Gastrocnemius medialis (tissue), 4 donors: ENCODE data around the gene TGFBR2. TPM values are rescaled to one million over a fixed set of nuclear protein-coding genes. Genes with fewer than 3 reads are reported as not detected.
A peak's percentile ranks its signal among the peaks of the same experiment; 100 is the strongest.

Source experiments
- ATAC-seq, 2 donors: fragments of 150-250 bp; one replicate each; pipeline ENCODE4 v1.9.1; 2016
- DNase-seq, 2 donors: peaks; one replicate each; pipeline ENCODE4 v3.0.0-alpha.2; 2019
- H3K27ac ChIP-seq, 4 donors: fragments of 200-600 bp; sonication (generic); 1 replicate in 1 of 4; 2 replicates in 3 of 4; pipeline ENCODE4 v1.5.1; 2016 to 2018; ENCODE audit warnings: mild to moderate bottlenecking in 2 of 4, moderate library complexity in 1 of 4
- H3K27me3 ChIP-seq, 3 donors: fragments of 200-600 bp; sonication (generic) in 2 of 3; 1 replicate in 1 of 3; 2 replicates in 2 of 3; pipeline versions ENCODE4 v1.5.1 to v1.6.0; 2016 to 2019; ENCODE audit warnings: mild to moderate bottlenecking in 1 of 3, moderate library complexity in 1 of 3
- H3K36me3 ChIP-seq, 2 donors: fragments of 200-600 bp; sonication (generic) in 1 of 2; one replicate each; pipeline ENCODE4 v1.5.1; 2017 to 2018
- H3K4me1 ChIP-seq, 2 donors: fragments of 200-600 bp; sonication (generic) in 1 of 2; one replicate each; pipeline ENCODE4 v1.5.1; 2016 to 2017; ENCODE audit warnings: mild to moderate bottlenecking in 2 of 2
- H3K4me3 ChIP-seq, 4 donors: fragments of 200-600 bp; sonication (generic) in 3 of 4; 1 replicate in 1 of 4; 2 replicates in 3 of 4; pipeline ENCODE4 v1.5.1; 2016 to 2019; ENCODE audit warnings: mild to moderate bottlenecking in 2 of 4
- H3K9me3 ChIP-seq, 3 donors: fragments of 200-600 bp; sonication (generic) in 2 of 3; 1 replicate in 1 of 3; 2 replicates in 2 of 3; pipeline ENCODE4 v1.5.1; 2016 to 2019
- POLR2A ChIP-seq, 2 donors: fragments of 450-650 bp; IDR thresholded peaks; one replicate each; pipeline ENCODE4 v1.6.1; 2017; ENCODE audit warnings: antibody characterized with exemption in 2 of 2, mild to moderate bottlenecking in 2 of 2, moderate library complexity in 2 of 2
- in situ Hi-C, 4 donors: fragments of 200-750 bp; cut with MboI; loops; one replicate each; pipeline versions ENCODE4 v1.15.0 to v1.8.0; 2017; ENCODE audit warnings: low sequenced_read_pairs in 4 of 4
- intact Hi-C: fragments of 100-400 bp; cut with DNase I; formaldehyde crosslinking; loops from one replicate; pipeline ENCODE4 v1.15.1; 2023; ENCODE audit warnings: low total_unique reads
- total RNA-seq, 4 donors: library from RNA; depleted of rRNA; stranded (reverse); fragments of >200 nt; gene quantifications; one replicate each; pipeline versions ENCODE4 v1.1.0 to v1.2.3, GENCODE V29; 2016
- TF ChIP-seq, protein P1 (sequence below), 5 experiments: fragments of 450-650 bp in 3 of 5; fragments of 200-600 bp in 2 of 5; sonication (generic) in 2 of 5; IDR thresholded peaks in 4 of 5; conservative IDR thresholded peaks in 1 of 5; 1 replicate in 4 of 5; 2 replicates in 1 of 5; pipeline ENCODE4 v1.5.1; 2016 to 2019; ENCODE audit warnings: antibody characterized with exemption in 5 of 5, mild to moderate bottlenecking in 3 of 5, moderate library complexity in 3 of 5

Gene TGFBR2
- total RNA-seq, 4 donors from 2014 or later = 38.3 to 53.8 (median 47.2) TPM

DNA sequence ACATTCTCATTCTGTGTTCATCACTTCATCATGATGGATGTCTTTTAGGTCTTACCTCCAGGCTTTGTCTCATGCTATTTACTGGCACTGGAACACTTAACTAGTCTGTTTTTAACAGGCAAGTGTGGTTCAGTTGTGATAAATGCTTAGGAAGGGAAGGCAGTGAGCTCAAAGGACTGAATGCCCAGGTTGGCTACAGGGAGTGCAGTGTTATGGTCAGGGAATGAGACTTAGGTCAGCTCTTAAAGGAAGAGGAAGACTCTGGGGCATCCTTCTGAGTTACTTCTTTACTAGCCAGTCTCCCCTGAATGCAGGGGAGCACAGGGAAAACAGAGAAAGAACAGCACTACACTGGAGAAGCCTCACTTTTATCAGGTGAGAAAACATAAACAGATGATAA, 72.6 kb downstream of the TGFBR2 start:
- peak overlapping the region in 1 of 4 donors; percentile 27 for H3K27ac ChIP-seq
- intact Hi-C loops (no loop called here), in situ Hi-C loops (loop anchor here in 2 of 4 donors (25.0 kb wide), 2 partner anchors 167 to 642 kb away; no protein-coding TSS in a partner anchor)
- no peak overlapping the region for H3K4me3 ChIP-seq
- ATAC-seq (no peak), DNase-seq (no peak)
- H3K9me3 ChIP-seq = no peaks in the 10 kb centered on the region
- peaks cover 11 to 37% of the 10 kb centered on the region in 2 donors for H3K4me1 ChIP-seq
- H3K36me3 ChIP-seq = peaks cover 0 to 13% of the 10 kb centered on the region in 2 donors
- H3K27me3 ChIP-seq = no peaks in the 10 kb centered on the region
- TF ChIP-seq, protein P1, sequence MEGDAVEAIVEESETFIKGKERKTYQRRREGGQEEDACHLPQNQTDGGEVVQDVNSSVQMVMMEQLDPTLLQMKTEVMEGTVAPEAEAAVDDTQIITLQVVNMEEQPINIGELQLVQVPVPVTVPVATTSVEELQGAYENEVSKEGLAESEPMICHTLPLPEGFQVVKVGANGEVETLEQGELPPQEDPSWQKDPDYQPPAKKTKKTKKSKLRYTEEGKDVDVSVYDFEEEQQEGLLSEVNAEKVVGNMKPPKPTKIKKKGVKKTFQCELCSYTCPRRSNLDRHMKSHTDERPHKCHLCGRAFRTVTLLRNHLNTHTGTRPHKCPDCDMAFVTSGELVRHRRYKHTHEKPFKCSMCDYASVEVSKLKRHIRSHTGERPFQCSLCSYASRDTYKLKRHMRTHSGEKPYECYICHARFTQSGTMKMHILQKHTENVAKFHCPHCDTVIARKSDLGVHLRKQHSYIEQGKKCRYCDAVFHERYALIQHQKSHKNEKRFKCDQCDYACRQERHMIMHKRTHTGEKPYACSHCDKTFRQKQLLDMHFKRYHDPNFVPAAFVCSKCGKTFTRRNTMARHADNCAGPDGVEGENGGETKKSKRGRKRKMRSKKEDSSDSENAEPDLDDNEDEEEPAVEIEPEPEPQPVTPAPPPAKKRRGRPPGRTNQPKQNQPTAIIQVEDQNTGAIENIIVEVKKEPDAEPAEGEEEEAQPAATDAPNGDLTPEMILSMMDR (IDR thresholded peaks at IDR 0.05 in 4 of 5, conservative IDR thresholded peaks at IDR 0.05 in 1 of 5) = no peak
- TF ChIP-seq POLR2A (IDR thresholded peaks at IDR 0.05) = no peak

DNA sequence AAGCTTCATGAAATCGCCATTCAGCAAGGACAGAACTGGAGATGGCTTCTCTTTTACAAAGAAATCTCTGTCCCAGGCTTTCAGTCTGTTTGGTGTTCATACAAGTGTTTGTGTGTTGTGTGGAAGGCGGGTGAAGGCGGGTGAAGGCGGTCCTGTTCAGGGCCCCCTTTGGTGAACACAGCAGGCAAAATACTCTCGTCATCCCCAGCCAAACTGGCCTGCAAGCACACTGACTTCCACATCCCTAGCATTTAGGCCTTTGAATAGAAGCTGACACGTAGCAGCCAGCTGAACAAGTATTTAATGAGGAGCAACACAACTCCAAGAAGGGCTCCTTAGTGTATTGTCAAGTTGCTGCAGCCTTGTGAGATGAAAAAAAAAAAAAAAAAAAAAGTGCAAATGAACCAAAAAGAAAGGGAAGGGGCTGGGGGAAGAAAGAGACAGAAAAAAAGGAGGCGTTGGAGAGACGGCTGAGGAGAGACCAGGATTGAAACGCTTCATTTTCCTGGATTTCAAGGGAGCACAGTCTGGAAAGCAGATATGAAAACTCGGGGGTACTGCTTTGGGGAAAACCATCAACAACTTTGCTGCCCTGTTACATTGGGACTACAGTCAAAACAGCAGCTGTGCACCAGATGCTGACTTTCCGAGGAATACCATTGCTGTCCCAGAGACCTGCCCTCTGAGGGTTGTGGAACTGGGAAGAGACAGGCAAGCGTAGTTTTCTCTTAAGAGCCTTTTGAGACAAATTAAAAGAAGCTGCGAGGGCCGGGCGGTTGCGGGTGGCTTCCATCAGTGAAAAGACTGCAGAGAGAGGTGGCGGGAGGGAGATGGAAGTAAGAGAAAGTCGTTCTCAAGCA, 74.6 kb downstream of the TGFBR2 start:
- H3K4me3 ChIP-seq = no peak overlapping the region

DNA sequence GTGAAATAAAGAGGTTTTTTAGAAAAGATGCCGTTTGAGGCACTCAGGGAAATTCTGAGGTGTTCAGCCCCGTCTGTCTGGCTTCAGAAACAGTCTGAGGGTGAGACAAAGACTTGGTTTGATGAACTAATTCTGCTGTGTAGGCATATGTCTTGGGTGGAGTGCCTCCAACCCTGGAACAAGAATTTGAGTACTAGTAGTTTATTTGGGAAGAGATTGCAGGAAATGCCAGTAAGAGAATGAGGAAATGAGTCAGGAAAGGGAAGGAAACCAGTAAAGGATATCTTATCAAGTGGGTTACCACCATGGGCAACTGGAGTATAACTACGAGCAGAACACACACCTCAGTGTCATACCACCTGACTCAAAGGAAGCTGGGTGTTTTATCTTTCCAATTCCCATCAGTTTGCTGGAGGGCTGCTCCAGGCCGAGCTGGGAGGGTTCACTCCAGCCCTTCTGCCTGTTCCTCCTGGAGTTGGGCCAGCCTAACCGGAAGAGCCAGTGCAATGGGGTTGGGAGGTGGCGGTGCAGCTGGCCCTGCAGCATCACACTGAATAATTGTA, 75.3 kb downstream of the TGFBR2 start:
- H3K36me3 ChIP-seq = peaks cover 0 to 5% of the 10 kb centered on the region in 2 donors
- no peak overlapping the region for H3K4me3 ChIP-seq
- ATAC-seq = peak; percentile 25 to 53
- H3K9me3 ChIP-seq = no peaks in the 10 kb centered on the region
- peak overlapping the region; percentile 8 to 65 (median 58) for H3K27ac ChIP-seq
- H3K27me3 ChIP-seq = no peaks in the 10 kb centered on the region
- in situ Hi-C loops (loop anchor here in 2 of 4 donors (25.0 kb wide), 2 partner anchors 169 to 644 kb away; no protein-coding TSS in a partner anchor), intact Hi-C loops (no loop called here)
- TF ChIP-seq POLR2A (IDR thresholded peaks at IDR 0.05) = no peak
- TF ChIP-seq, protein P1 (IDR thresholded peaks at IDR 0.05 in 4 of 5, conservative IDR thresholded peaks at IDR 0.05 in 1 of 5) = no peak
- peaks cover 19 to 53% of the 10 kb centered on the region in 2 donors for H3K4me1 ChIP-seq
- no peak for DNase-seq

More for the DNA sequence above, 74.6 kb downstream of the TGFBR2 start:
- in situ Hi-C loops (loop anchor here in 2 of 4 donors (25.0 kb wide), 2 partner anchors 169 to 644 kb away; no protein-coding TSS in a partner anchor), intact Hi-C loops (no loop called here)
- H3K27ac ChIP-seq = peak overlapping the region; percentile 8 to 65 (median 58)
- peak in 1 of 2 donors; percentile 28 for ATAC-seq
- DNase-seq = no peak
- no peaks in the 10 kb centered on the region for H3K27me3 ChIP-seq
- peaks cover 19 to 53% of the 10 kb centered on the region in 2 donors for H3K4me1 ChIP-seq
- peaks cover 0 to 7% of the 10 kb centered on the region in 2 donors for H3K36me3 ChIP-seq
- no peaks in the 10 kb centered on the region for H3K9me3 ChIP-seq
- no peak for TF ChIP-seq POLR2A (IDR thresholded peaks at IDR 0.05)

GRCh38 chr3:30682434-30683155, 76.2 kb downstream of the TGFBR2 start:
- ATAC-seq = no peak
- peak overlapping the region in 2 of 4 donors; percentile 59 to 65 for H3K27ac ChIP-seq
- no peak for TF ChIP-seq POLR2A (IDR thresholded peaks at IDR 0.05)
- TF ChIP-seq, protein P1 (IDR thresholded peaks at IDR 0.05 in 4 of 5, conservative IDR thresholded peaks at IDR 0.05 in 1 of 5) = no peak
- no peak for DNase-seq
- intact Hi-C loops (no loop called here), in situ Hi-C loops (loop anchor here in 2 of 4 donors (25.0 kb wide), 2 partner anchors 170 to 645 kb away; no protein-coding TSS in a partner anchor)
- no peaks in the 10 kb centered on the region for H3K9me3 ChIP-seq
- no peak overlapping the region for H3K4me3 ChIP-seq
- H3K27me3 ChIP-seq = no peaks in the 10 kb centered on the region
- H3K36me3 ChIP-seq = peaks cover 0 to 3% of the 10 kb centered on the region in 2 donors
- peaks cover 19 to 50% of the 10 kb centered on the region in 2 donors for H3K4me1 ChIP-seq
